ENCODE results near the gene C2orf66.

The C2orf66 gene

DNA sequence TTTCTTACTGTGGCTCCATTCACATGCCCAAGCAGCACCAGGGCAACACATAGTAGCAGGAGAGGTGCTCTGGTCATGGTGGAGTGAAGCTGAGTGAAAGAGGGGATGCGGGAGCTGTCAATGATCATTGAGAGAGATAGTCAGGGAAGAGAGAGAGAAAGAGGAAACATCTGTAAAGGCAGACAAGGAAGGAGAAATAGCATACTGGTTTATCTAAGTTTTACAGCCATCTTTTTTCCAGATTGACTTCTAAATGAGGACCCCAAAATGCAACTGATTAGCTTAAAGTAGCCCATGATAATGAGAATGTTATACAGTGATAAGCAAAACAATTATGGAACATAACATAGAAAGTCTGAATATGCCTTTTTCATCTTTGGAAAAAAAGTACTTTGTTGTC is at the start of gene C2orf66:
C2orf66 (minus strand) TSS at position 96 of the 400 bp plus-strand sequence; CDS start at position 77, 19 bp downstream.
- no peak for DNase-seq (ENCODE audit: low read depth in 2 of 2, low spot score in 1 of 2)

DNA sequence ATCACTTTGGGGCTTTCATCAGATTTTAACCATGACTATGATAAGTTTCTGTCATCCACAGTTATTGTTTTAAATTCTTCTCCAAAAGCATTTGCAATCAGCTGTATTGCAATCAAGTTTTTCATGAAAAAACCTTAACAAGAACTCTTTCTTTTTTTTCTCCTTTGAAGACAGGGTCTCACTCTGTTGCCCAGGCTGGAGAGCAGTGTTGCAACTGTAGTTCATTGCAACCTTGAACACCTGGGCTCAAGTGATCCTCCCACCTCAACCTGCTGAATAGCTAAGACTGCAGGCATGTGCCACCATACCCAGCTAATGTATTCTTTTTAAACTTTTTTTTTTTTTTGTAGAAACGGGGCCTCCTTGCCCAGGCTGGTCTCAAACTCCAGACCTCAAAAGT is 45.5 kb upstream of the C2orf66 start:
- DNase-seq (ENCODE audit: low read depth in 2 of 2, low spot score in 1 of 2), result no peak

DNA sequence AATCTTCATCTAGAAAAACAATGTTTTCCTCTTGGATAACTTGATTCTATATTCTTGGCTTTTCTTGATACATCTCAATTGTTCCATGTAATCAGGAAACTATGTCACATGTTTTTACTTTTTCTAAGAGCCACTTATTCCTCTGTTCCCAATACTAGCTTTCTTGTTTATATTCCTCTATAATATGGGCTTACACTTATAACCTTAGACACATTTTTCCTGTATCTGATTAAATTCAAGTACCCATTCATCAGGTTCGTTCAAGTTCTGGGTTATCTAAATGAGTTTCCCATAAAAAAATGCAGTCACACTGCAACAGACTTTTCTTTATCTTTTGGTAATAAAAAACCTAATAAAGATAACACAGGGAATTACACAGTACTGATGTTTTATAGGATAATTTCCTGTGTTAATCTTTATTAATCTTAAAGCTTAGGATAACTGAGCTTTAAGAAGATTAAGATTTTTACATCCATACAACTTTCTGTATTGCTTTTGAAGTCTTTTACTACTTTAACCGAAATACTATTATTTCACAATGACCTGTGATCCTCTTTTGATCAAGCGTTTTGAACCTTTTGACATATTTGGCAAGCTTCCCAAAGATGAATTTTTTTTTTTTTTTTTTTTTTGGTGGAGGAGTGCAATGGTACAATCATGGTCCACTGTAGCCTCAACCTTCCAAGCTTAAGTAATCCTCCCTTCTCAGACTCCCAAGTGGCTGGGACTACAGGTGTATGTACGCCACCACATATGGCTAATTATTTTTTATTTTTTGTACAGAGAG is 44.3 kb upstream of the C2orf66 start:
- no peak for DNase-seq (ENCODE audit: low read depth in 2 of 2, low spot score in 1 of 2)

DNA sequence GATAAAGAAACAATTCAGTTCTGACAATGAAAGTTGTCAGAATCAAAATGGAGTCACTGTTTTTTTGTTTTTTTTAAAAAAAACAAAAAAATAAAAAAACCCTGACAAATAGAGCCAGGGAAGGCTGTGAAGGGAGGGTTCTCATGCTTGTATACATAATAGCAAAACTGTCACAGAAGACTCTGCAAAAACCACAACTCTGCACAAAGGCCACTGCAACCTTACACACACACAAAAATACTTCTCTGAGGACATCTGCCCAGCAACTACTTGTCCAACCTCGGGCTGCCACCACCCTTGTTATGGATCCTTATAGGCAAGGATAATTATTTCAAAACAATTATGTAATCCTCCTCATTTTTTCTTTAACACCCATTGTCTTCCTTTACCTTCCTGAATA is 41.9 kb upstream of the C2orf66 start:
- no peak for DNase-seq (ENCODE audit: low read depth in 2 of 2, low spot score in 1 of 2)

GRCh38 chr2:196849895-196850294 is 40.7 kb upstream of the C2orf66 start:
- no peak for DNase-seq (ENCODE audit: low read depth in 2 of 2, low spot score in 1 of 2)

GRCh38 chr2:196846295-196846694 is 37.1 kb upstream of the C2orf66 start:
- DNase-seq (ENCODE audit: low read depth in 2 of 2, low spot score in 1 of 2), result no peak

DNA sequence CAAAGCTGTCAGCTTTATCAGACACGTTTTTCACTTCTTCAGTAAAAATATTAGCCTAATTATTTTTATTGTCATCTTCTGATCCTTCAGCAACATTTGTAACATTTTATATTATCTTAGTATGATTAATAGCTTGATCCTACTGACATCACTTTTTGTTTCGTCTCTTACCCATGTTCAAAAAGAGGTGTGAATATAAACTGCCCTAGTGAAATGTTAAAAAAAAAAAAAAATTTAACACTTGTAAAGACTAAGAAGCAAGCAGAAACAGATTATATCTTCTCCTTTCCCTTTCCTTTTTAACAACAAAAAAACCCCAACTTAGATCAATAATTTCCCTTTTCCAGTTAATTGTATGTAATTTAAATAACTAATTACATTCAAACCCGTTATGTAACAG is 36.2 kb upstream of the C2orf66 start:
- no peak for DNase-seq (ENCODE audit: low read depth in 2 of 2, low spot score in 1 of 2)

DNA sequence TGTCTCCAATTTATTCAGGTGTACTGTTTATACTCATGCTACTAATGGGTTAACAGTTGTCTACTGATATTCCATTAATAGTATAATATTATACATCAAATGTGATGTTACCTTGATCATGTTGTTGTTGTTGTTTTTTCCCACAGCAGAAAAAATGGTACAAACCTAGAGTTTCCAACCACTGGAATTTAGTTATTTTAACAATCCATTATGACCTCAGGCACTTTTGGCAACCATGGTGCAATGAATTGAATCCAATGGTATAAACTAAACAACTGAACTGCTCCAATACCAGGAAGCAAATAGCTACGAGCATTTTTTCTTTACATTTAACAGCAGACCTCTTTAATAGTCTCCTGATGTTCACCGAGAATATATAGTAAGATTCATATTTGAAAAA is 31.0 kb upstream of the C2orf66 start:
- no peak for DNase-seq (ENCODE audit: low read depth in 2 of 2, low spot score in 1 of 2)

DNA sequence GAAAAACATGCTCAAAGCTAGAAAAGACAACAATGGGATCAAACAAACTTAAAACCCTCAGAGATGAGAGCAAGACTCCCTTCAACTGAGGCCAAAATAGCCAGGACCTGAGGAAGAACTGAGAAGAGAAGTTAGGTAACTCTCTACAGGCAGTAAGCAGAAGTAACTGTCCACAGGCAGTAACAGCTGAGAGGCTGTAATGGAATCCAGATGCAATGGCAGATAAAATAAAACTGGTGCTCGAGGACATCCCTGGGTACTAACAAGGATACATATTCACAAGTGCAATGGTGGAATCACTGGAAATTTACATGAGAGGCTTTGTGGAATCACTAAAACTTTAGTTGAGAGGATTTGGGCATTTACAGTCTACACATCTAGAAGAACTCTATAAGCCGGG is 30.4 kb upstream of the C2orf66 start:
- DNase-seq (ENCODE audit: low read depth in 2 of 2, low spot score in 1 of 2), result no peak

DNA sequence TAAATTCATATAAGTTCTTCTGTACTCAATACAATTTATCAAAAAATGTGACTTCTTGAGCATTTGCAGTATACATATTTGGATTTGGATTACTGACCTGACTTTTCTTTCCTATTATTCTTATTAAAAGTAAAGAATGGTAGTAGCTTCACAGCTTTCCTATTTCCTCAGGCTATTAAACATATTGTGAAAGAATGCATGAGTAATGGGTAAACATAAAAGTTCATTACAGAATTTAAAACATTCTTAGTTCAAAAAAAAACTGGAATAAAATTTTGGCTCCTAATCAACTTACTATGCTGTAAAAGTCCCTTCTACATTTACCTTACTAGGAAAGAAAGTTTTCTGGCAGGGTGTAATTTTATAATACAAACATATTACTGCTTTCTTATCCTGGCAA is 27.3 kb upstream of the C2orf66 start:
- DNase-seq (ENCODE audit: low read depth in 2 of 2, low spot score in 1 of 2), result no peak

DNA sequence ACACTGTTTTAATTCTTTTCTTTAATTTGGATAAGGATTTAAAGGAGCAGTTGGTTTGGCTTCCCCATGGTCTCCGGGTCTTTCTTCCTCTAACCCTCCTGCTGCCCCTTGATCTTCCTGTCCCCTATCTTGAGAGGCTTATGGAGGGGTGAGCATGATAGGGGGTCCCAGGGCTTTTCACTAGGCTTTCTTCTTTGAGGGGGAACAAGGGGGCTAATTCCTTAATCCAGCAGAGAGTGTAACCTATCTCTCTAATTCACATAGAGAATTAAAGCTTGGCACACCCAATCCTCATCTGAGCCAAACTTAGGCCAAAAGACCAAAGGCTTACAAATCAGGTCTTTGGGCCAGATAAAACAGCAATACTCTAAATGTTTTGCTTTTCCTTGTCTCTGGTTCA is 21.5 kb upstream of the C2orf66 start:
- no peak for DNase-seq (ENCODE audit: low read depth in 2 of 2, low spot score in 1 of 2)

DNA sequence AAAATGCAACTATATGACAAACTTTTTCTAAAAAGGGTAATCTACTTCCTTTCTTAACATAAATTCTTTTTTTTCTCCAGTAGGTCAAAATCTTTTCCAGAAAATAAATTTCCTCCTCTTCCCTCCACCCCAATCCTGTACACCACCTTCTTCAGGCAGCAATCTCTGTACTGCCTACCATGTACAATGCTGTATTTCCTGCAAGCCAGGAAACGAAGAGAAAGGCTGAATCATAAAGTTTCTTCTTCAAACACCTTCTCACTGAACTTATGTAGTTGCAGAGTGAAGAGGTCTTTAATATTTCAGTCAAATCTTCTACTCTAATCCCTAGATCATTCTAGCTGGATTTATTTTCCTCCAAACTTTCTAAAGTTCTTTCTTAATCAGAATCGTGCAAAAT is 18.2 kb upstream of the C2orf66 start:
- DNase-seq (ENCODE audit: low read depth in 2 of 2, low spot score in 1 of 2), result no peak

GRCh38 chr2:196823750-196824522 is 14.8 kb upstream of the C2orf66 start:
- no peak for DNase-seq (ENCODE audit: low read depth in 2 of 2, low spot score in 1 of 2)

GRCh38 chr2:196821195-196821594 is 12.0 kb upstream of the C2orf66 start:
- DNase-seq (ENCODE audit: low read depth in 2 of 2, low spot score in 1 of 2), result no peak

- no peak for DNase-seq (ENCODE audit: low read depth in 2 of 2, low spot score in 1 of 2)
Measured at GRCh38 chr2:196808083-196808665, 981 bp downstream of the C2orf66 start.

DNA sequence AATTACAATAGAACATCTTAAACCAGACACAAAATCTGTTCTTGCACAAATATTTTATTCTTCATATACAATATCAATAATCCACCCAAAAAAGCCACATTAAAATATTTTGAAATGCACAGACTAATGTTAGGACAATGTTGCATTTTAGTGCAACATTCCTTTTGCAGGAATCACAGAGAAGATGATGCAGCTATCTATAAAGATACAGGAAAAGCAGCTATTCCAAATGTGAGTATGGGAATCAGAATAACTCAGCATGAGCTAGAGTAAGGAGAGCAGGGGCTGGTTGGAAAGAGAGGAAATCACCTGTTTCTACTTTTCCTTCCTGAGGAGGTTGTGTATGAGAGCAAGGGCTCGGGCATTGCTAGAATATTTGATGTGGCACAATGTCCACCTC is 4.8 kb downstream of the C2orf66 start:
- DNase-seq (ENCODE audit: low read depth in 2 of 2, low spot score in 1 of 2), result no peak

DNA sequence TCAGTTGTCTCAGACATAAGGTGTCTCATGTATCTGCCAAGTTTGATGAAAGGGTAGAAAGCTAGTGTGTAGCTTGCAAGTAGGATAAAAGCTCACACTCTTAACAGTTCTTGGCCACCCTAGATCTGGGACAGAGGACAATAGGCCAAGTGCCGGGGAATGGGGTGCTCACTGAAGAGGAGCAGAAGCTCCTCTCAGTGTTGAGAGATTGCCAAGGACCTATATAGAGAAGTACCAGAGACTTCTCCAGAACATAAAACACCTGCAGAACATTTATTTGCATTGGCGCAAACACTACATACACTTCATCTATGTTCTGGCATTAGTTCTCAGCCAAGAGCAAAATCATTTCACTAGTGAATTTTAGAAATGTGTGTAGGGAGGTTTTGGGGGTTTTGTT is 6.8 kb downstream of the C2orf66 start:
- DNase-seq (ENCODE audit: low read depth in 2 of 2, low spot score in 1 of 2), result no peak

DNA sequence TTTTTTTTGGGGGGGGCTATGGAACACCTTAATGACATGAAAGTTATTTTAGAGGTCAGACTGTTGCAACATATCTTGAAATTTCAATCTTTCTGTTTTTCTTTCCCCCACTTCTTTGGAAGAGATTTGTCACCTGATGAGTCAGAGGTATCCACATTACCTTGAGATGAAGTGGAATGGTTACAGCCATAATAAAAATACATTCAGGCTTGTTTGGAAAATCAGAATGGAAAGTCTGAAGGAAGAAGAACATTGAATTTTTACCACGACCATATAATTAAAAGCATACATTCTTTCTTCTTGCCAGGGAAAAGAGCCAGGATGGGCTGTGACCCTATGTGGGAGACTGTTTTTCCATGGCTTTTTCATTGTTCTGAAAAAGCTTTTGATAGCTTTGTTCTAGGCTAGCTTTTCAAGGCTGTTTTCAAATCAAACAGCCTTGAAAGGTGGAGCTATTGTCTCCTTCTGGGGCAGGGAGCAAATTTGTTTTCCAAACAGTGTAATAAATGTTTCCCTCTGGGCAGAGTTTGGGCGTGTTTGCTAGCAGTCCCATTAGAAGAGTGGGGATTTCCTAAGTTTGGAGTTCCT is 7.4 kb downstream of the C2orf66 start:
- DNase-seq (ENCODE audit: low read depth in 2 of 2, low spot score in 1 of 2), result no peak

GRCh38 chr2:196798980-196799379 is 10.2 kb downstream of the C2orf66 start:
- DNase-seq (ENCODE audit: low read depth in 2 of 2, low spot score in 1 of 2), result no peak

DNA sequence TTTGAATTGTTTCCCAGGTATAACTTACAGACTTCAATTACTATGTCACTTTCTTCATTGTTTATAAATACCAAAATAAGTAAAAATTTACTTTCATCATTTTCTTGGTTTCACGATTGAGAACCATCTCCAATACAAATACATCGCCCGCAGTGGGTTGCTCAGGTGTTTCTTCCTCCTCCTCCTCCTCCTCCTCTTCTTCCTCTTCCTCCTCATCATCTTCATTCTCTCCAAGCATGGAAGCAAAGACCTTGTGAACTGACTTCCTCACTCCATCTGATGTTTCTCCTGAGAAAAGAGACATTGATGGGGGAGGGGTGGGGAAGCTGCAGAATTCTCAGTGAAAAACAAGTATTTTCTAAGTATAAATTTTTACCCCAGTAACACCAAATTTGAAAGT is 16.3 kb downstream of the C2orf66 start:
- no peak for DNase-seq (ENCODE audit: low read depth in 2 of 2, low spot score in 1 of 2)

- DNase-seq (ENCODE audit: low read depth in 2 of 2, low spot score in 1 of 2), result no peak
Measured at GRCh38 chr2:196783431-196784094, 25.6 kb downstream of the C2orf66 start.

Data from stimulated activated CD8-positive, alpha-beta memory T cell treated with anti-CD3 and anti-CD28 coated beads, Interleukin-4, amount 100 ng/mL, for 1 hour (primary cell).